ENCODE data around the gene MTERF4. TPM values are rescaled to one million over a fixed set of nuclear protein-coding genes. Genes with fewer than 3 reads are reported as not detected.

Gene MTERF4
- total RNA-seq, 3 donors from 2014 or later = 25.4 to 41.7 (median 32.2) TPM

DNA sequence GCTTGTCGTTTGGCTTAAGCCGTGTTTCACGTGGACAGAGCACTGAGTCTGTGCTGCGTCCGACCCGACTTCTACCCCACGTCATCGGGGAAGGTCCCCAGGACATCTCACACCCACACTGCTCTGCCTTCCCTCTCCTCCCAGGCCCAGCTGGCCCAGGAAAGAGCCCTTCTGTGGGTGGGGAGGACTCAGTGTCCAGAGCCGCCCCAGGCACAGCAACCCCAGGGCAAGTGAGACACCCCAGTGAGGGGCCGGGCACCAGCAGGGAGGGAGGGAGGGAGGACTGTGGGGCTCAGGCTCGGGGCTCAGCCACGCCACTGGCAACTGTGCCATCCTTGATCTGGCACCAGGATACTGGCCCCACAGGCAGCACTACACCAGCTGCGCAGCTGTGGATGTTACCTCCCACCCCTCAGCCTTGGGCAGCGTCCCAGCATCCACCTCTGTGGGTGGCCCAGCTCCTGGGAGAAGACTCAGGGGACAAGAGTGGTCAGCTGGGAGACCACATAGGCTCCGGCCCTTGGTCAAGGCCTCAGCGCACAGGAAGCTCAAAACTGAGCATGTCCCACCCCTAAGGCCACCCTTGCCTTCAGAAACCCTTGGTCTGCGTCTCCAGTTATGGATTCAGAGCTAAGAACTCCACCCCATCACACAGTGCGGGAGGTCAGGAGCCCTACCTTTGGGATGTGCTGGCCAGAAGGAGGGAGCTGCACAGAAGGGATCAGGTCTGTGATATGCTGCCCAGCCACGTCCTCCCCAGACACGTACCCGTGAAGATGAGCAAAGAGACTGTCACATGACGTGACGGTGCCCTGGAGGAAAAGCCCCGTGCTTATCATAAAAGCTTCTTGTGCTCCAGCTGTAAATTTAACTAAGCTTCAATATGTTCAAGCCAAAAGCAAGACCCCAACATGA is 35.4 kb upstream of the MTERF4 start:
- intact Hi-C loops (cut with DNase I, micrococcal nuclease) = no loop called here
- TF ChIP-seq, protein P1, sequence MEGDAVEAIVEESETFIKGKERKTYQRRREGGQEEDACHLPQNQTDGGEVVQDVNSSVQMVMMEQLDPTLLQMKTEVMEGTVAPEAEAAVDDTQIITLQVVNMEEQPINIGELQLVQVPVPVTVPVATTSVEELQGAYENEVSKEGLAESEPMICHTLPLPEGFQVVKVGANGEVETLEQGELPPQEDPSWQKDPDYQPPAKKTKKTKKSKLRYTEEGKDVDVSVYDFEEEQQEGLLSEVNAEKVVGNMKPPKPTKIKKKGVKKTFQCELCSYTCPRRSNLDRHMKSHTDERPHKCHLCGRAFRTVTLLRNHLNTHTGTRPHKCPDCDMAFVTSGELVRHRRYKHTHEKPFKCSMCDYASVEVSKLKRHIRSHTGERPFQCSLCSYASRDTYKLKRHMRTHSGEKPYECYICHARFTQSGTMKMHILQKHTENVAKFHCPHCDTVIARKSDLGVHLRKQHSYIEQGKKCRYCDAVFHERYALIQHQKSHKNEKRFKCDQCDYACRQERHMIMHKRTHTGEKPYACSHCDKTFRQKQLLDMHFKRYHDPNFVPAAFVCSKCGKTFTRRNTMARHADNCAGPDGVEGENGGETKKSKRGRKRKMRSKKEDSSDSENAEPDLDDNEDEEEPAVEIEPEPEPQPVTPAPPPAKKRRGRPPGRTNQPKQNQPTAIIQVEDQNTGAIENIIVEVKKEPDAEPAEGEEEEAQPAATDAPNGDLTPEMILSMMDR (IDR thresholded peaks at IDR 0.05) = no peak
- no peak for DNase-seq
- Histone ChIP-seq H3K36me3 (ENCODE audit: low read depth) (no peaks in the 10 kb centered on the region), H3K9me3 (no peaks in the 10 kb centered on the region), H3K4me3 (no peak overlapping the region), H3K4me1 (ENCODE audit: low read depth) (peaks cover 5% of the 10 kb centered on the region)
- ATAC-seq = no peak

DNA sequence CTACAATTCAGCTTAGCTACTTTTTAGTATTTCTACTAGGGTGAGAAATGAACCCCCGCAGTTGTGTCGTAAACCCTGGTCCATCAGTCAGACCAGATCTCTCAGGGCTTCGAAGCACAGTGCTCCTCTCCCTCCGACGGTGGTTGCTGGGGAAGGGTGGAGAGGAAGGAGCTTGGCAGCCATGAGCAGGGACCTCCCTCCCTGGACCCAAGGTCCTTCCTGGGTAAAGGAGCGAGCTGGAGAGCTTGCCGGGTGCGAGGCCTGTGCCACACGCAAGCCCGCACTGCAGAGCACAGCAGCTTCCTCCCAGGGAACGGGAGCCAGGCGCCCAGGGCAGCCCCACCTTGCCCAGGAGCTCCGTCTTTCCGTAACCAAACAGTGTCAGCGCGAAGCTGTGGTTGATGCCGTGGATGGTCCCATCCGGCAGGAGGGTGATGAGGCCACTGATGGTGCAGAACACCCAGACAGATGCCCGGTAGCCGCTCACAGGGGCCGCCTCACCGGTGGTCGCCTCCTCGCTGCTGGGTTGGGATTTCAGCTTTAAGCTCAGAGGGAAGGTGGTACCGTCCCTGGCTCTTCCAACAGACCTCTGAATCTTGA is 34.7 kb upstream of the MTERF4 start:
- Histone ChIP-seq H3K36me3 (ENCODE audit: low read depth) (no peaks in the 10 kb centered on the region), H3K4me1 (ENCODE audit: low read depth) (peaks cover 5% of the 10 kb centered on the region), H3K9me3 (no peaks in the 10 kb centered on the region), H3K4me3 (no peak overlapping the region)
- intact Hi-C loops (cut with DNase I, micrococcal nuclease) = no loop called here
- TF ChIP-seq, protein P1 (IDR thresholded peaks at IDR 0.05) = no peak
- ATAC-seq (no peak), DNase-seq (no peak)

DNA sequence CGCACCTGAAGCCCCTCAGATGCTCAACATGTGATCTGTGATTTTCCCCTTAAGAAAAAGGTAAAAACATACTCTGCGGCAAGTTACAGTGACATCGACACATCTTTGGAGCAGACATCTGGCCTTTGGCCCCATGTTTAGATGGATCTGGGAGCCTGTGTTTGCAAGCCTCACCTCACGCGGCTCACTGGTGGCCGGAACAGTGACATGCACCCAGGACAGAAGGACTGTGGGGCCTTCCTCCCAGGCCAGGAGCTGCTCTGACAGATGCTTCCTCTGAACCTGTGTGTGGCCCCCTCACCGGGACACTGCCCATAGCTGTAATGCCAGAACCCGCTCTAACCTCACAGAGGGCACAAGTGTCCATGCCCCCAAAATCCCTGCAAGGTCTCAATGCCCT is 34.1 kb upstream of the MTERF4 start:
- Histone ChIP-seq H3K36me3 (ENCODE audit: low read depth) (no peaks in the 10 kb centered on the region), H3K4me1 (ENCODE audit: low read depth) (peaks cover 5% of the 10 kb centered on the region), H3K9me3 (no peaks in the 10 kb centered on the region), H3K4me3 (no peak overlapping the region)
- DNase-seq (no peak), ATAC-seq (no peak)
- TF ChIP-seq, protein P1 (IDR thresholded peaks at IDR 0.05) = no peak
- intact Hi-C loops (cut with DNase I, micrococcal nuclease) = no loop called here

DNA sequence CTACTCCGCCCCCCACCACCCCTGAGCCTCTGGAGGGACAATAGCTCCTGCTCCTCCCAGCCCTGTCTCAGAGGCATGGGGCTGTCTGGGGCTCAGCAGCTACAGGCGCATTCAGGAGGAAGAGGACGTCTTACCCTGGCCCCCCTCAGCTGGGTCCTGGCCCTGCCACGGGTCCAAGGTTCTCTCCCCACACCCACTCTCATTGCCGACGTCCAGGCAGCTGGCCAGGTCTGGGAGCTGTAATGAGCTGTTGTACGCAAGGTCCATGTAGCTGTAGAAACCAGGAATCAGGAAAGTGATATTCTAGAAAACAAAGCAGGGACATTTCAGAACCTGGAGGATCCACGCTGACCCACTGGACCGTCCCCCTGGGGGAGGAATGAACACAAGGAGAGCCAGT is 33.6 kb upstream of the MTERF4 start:
- intact Hi-C loops (cut with DNase I, micrococcal nuclease) = no loop called here
- TF ChIP-seq, protein P1 (IDR thresholded peaks at IDR 0.05) = no peak
- Histone ChIP-seq H3K4me1 (ENCODE audit: low read depth) (peaks cover 5% of the 10 kb centered on the region), H3K9me3 (no peaks in the 10 kb centered on the region), H3K4me3 (no peak overlapping the region), H3K36me3 (ENCODE audit: low read depth) (no peaks in the 10 kb centered on the region)
- DNase-seq = peak in 2 of 3 donors; percentile 79 to 84
- peak; percentile 83 for ATAC-seq

DNA sequence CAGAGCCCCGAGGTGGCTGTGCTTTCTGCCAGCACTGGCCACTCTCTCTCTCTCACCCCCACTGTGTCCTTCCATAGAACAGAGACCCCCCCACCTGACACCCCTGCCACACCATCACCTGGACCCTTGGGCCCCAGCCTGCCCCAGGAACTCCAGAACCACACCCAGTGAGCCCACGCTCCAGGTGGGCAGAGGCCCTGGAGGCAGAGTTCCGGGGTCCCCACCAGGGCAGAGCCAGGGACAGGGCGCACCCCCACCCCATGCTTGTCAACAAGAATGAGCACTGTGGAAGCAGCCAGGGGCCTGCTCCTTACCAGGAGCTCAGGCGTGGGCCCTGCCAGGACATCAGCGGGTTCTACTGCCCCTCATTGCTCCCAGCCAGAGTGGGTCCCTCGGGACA is 32.6 kb upstream of the MTERF4 start:
- TF ChIP-seq, protein P1 (IDR thresholded peaks at IDR 0.05) = no peak
- Histone ChIP-seq H3K36me3 (ENCODE audit: low read depth) (no peaks in the 10 kb centered on the region), H3K9me3 (no peaks in the 10 kb centered on the region), H3K4me3 (no peak overlapping the region), H3K4me1 (ENCODE audit: low read depth) (peaks cover 5% of the 10 kb centered on the region)
- no peak for ATAC-seq
- intact Hi-C loops (cut with DNase I, micrococcal nuclease) = no loop called here
- no peak for DNase-seq
